Ovary (tissue), 3 donors: ENCODE measurements around the gene CCDC110.

Source experiments
- EP300 ChIP-seq: sonication (generic); formaldehyde crosslinking; IDR thresholded peaks from one replicate; pipeline ENCODE4 v1.6.1; 2017; ENCODE audit warnings: antibody characterized with exemption
- TF ChIP-seq, protein P1 (sequence below), 3 donors: fragments of 450-650 bp in 2 of 3; fragments of 200-600 bp in 1 of 3; IDR thresholded peaks; one replicate each; pipeline versions ENCODE4 v1.5.1 to v1.8.0; 2016 to 2022; ENCODE audit warnings: antibody characterized with exemption in 3 of 3, mild to moderate bottlenecking in 1 of 3
- donor health status: DM: no; HTN: no; CAD: no.

DNA sequence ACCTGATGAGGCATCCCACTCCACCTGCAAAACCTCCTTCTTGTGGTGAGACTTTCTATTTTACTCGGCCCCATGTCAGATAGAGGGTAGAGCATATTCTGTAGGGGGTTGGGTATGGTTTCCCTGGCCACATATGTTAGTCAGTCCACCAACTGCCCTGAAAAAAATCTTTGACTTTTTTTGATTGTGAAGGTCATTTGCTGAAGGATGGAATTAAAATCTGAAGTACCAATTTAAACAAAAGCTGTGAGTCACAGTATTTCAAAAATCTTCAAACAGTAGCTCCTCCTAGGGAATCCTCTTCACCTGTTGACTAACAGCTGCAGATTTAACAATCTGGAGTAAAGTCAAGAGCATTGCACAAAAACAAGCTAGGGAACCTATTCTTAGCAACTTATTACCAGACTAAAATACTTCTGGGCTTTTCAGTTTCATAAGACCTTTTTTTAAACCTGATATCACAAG is 8.0 kb upstream of the CCDC110 start:
- no peak for TF ChIP-seq EP300
- TF ChIP-seq, protein P1, sequence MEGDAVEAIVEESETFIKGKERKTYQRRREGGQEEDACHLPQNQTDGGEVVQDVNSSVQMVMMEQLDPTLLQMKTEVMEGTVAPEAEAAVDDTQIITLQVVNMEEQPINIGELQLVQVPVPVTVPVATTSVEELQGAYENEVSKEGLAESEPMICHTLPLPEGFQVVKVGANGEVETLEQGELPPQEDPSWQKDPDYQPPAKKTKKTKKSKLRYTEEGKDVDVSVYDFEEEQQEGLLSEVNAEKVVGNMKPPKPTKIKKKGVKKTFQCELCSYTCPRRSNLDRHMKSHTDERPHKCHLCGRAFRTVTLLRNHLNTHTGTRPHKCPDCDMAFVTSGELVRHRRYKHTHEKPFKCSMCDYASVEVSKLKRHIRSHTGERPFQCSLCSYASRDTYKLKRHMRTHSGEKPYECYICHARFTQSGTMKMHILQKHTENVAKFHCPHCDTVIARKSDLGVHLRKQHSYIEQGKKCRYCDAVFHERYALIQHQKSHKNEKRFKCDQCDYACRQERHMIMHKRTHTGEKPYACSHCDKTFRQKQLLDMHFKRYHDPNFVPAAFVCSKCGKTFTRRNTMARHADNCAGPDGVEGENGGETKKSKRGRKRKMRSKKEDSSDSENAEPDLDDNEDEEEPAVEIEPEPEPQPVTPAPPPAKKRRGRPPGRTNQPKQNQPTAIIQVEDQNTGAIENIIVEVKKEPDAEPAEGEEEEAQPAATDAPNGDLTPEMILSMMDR (IDR thresholded peaks at IDR 0.05) = no peak
